IPS DF 4.7 (cell line): ENCODE data around the gene RCAN1.
"Not testable (repeated sequence)": the region's sequence is repeated elsewhere in the genome, so short reads cannot be mapped to it uniquely, and the experiment has no call there.

Experiments
- DNase-seq: peaks from one replicate; pipeline ENCODE4 v3.0.0-alpha.2; 2013; ENCODE audit warnings: low spot score; ENCODE audit errors: extremely low read depth

Gene RCAN1

GRCh38 chr21:34570313-34570712 is 44.6 kb downstream of the RCAN1 start:
- no peak for DNase-seq

DNA sequence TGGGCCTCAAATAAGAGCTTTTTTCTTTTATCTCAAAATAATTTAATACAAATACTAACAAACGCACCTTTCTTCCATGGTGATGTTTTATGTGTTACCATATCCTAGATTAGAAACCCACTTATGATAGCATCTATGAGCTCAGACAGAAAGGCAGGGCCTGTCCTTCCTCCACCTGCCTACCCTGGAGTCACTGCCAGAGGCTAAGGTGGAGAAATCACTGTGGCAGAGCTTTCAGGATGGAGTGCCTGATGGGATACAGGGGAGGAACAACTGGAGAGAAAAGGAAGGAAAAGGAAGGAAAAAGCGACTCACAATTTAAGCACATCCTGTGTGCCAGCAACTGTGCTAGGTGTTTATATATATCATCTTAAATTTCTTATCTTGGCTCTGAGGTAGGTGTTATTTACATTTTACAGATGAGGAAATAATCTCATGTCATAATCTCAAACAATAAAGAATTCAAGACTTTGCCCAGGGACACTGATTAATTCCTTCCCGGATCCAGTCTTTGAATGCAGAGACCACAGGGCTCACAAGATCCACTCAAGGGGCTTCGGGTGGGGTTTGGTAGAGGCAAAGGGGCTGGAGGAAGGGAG is 45.4 kb downstream of the RCAN1 start:
- no peak for DNase-seq

- not testable (repeated sequence) for DNase-seq
Measured at GRCh38 chr21:34568801-34569200, 46.1 kb downstream of the RCAN1 start.

GRCh38 chr21:34567604-34568155 is 47.2 kb downstream of the RCAN1 start:
- DNase-seq, result no peak

DNA sequence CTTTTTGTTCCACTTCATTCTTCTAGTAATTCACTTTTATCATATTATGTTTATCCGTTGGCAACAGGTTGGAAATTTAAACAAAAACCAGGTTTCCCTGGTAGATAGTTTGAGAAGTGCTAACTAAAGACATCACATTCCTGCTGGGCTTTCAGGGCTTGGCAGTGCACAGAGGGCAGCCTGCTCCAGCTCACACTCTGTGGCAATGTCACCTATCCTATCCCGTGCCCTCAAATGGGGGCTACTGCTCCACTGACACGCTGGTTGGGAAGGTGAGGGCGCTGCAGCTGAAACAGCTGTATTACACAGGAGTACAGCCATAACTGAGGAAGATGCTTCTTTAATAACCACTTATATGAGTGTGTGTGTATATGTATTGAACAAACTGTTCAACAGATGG is 49.7 kb downstream of the RCAN1 start:
- no peak for DNase-seq

DNA sequence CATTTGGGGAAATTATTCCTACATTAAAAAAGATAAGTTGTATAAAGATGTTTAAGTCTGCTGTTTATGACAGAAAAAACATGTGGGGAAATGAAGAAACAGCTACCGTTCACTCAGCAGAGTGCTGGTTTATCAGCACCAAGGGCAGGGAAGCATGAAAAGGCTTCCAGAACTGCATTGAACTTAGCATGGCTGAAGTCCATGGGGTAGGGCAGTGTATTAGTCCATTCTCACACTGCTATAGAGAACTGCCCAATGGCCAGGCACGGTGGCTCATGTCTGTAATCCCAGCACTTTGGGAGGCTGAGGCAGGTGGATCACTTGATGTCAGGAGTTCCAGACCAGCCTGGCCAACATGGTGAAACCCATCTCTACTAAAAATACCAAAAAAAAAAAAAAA is 51.5 kb downstream of the RCAN1 start:
- DNase-seq, result not testable (repeated sequence)

DNA sequence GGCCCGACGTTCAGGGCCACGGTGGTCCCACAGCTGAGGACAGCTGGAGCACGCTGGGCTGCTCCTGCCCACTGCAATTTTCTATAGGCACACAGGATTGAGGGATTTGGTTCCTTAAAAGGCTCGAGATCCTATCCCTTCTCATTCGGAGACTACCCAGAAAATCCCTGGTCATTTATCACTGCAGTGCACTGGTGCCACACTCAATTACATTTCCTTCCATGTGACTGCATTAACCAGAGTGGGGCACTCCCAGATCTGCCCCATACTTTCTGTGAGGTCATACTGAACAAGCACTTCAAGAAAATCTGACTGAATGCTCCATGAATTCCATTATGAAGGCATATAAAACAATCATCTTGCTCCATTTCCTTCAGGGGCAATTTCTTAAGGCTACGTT is 53.1 kb downstream of the RCAN1 start:
- DNase-seq, result no peak

DNA sequence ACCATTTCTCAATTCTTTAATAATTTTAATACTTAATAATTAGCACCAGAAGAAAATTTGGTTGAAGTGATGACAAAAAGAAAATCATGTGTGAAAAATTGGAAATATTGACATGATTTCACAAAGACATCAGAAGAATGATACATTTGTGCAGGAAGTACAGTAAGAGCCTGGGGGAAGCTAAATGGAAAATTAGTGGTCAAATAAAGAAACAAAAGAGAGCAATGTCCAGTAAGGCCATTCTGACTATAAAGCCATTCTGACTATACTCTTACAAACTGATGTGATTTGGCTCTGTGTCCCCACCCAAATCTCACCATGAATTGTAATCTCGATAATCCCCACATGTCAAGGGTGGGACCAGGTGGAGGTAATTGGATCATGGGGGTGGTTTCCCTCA is 54.3 kb downstream of the RCAN1 start:
- no peak for DNase-seq

GRCh38 chr21:34560021-34560420 is 54.9 kb downstream of the RCAN1 start:
- DNase-seq, result no peak

DNA sequence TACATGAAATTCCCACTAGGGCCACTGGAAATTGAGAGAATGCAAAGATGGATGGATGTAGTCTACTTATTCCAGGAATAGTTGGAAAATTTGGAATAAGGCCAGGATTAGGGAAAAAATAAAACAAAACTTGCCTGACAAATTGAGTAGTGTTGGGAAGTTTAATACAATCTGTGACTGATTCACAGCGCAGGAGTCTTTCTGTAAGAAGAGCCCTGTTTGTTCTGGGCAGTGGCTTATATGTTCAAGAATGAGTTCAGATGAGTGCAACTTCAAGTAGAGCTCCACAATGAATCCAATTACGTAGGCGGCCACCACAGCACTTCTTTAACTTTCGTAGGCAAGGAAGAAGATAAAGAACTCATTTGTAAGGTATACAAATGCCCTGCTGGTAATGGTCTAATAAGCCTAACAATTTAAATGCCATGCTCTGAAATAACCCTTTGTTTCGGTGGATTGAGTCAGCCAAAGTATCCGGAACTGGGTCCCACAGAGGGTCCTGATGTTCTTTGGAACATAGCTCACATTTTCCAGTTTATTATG is 55.8 kb downstream of the RCAN1 start:
- DNase-seq, result no peak

- DNase-seq, result no peak
Measured at GRCh38 chr21:34558166-34558565, 56.7 kb downstream of the RCAN1 start.

DNA sequence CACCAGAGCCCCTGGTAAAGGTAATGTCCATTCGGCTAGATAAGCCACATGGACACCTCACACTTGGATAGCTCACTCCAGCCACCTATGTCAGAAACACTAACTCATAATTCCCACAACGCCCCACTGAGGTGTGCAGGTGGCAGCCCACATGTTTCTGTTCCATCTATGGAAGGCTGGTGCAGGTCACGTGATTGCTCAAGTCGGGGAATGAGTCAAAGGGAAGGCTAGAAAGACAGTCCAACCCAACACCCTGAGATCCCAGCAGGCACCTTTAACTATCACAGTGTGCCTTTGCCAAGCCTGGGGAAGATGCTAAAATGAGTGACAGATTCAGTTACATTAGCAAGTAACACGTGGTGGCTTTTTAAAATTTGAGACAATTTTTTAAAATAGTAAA is 57.7 kb downstream of the RCAN1 start:
- no peak for DNase-seq

DNA sequence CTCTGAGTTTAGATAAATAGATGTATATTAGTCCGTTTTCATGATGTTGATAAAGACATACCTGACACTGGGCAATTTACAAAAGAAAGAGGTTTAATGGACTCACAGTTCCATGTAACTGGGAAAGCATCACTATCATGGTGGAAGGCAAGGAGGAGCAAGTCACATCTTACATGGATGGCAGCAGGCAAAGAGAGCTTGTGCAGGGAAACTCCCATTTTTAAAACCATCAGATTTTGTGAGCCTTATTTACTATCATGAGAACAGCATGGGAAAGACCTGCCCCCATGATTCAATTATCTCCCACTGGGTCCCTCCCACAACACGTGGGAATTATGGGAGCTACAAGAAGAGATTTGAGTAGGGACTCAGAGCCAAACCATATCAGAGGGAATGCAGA is 60.2 kb downstream of the RCAN1 start:
- DNase-seq, result not testable (repeated sequence)

GRCh38 chr21:34554227-34554626 is 60.7 kb downstream of the RCAN1 start:
- no peak for DNase-seq

DNA sequence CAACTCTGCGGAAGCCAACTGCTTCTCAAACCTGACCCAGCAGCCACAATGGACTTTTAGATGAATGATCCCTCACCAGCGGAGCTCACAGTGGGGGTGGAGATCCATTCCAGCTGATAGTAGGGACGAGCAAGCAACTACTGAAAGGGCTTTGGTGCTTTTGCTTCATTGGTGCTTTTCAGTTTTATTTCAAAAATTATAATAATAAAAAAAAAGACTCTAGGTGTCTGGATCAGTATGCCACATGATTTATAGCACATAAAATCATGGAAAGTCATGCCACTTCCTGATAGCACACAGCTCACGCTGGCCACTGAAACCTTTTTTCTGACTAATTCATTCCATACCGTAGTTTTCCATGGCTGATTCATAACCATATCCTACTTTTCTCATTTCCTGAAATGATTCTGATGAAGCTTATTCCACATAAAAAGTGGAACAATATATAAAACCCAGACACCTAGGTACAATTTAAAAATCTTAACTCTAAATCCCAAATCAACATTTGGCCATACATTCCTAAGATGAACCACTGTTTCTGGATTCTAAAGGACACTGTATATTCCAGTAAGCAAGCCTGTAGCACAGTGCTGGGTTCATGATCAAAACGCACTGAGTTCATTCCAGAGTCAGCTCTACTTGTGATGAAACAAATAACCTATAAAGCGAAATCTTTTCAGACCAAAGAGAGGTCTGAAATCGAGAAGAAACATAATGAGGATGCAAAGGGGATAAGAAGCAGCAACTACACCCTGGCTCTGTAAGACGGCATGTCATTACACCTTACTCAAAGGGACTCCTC is 61.6 kb downstream of the RCAN1 start:
- no peak for DNase-seq

DNA sequence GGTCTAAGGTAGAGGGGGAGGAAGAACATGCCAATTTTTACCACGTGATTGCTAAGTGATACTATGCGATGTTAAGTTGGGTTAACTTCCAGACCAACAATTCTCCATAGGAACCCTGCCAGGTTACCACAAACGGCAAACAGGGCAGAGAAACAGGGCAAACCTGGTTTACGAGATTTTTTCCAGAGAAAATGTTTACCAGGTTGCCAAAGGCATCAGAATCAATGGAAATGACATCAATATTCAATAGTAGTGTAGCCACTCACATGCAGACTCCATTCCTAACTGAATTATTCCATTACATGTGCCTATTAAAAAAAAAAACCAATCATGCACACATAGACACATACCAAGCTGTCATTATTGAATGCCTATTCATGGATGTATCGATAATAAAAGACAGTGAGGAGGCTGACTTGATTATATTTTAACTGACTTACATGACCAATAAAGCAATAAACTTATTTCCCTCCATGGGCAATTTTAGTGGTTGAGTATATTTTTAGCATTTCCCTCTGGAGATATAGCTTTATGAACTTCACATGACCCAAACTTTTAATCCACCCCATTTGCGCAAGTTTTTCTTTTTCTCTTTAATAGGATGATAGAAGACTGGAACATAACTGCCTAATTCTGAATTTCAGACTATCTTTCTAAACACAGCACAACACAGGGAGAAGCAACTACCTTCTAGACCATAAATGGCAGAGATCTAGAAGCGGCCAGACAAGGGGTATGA is 62.4 kb downstream of the RCAN1 start:
- no peak for DNase-seq

DNA sequence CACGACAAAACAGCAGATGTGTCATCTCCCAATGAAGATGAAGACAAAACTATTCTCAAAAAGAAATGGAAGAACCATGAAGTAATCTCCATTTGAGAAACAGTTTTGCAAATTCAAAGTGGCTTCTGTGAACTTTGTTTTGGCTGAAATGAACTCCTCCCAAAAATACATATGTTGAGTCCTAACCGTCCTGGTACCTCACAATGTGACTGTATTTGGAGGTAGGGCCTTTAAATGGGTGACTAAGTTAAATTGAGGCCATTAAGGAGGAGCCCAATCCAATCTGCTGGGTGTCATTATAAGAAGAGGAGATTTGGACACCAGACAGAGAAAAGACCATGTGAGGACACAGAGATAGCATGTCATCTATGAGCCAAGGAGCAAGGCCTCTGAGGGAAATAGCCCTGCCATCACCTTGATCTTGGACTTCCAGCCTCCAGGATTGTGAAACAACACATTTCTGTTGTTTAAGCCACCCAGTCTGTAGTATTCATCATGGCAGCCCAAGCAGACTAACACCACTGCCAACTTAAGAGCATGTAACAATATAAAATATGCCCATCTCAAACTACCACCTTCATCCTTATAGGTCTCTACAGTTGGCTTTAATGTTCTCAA is 64.6 kb downstream of the RCAN1 start:
- no peak for DNase-seq

- no peak for DNase-seq
Measured at GRCh38 chr21:34548781-34549376, 66.0 kb downstream of the RCAN1 start.

- DNase-seq, result no peak
Measured at GRCh38 chr21:34546542-34546941, 68.4 kb downstream of the RCAN1 start.

GRCh38 chr21:34545079-34545884 is 69.6 kb downstream of the RCAN1 start:
- DNase-seq, result no peak
